Heart left ventricle (tissue), 13 donors: ENCODE results near the gene ELOVL7.

Experiments
- CTCF ChIP-seq, 12 donors: fragments of 200-600 bp; sonication (generic) in 4 of 12; IDR thresholded peaks; one replicate each; pipeline versions ENCODE4 v1.5.0 to v1.8.0; 2018 to 2022; ENCODE audit warnings: antibody characterized with exemption in 12 of 12, mild to moderate bottlenecking in 5 of 12
- POLR2A ChIP-seq, 2 donors: fragments of 450-650 bp; IDR thresholded peaks; one replicate each; pipeline ENCODE4 v1.6.1; 2017; ENCODE audit warnings: antibody characterized with exemption in 2 of 2, mild to moderate bottlenecking in 2 of 2, moderate library complexity in 2 of 2
- donor health status: ischemic (EF 13 %, LVEDD 7.1; RV severe dilation, severe dysfunction).
- donor health status: DM: no; HTN: yes; CAD: no.
- donor health status: DM: no; HTN: no; CAD: no.
- donor health status: ischemic (EF 25% LVEDD 6.9; RV normal size, moderate dysfunction).
- donor health status: ischemic (EF 25% LVEDD 5.7; RV mildly dilated, moderate dysfunction).
- donor health status: ischemic (EF 35%, LVEDD 5.7; RV mildly dilated, moderate dysfunction).
- donor health status: nonischemic (EF 11% LVEDD 7.7; RV severe dilation, severe dysfunction).
- donor health status: DM: yes; HTN: yes; CAD: no.
- donor health status: PGD.
- donor health status: ischemic (EF 29% LVEDD 5.4; RV normal size, mild dysfunction).
- donor health status: nonischemic (EF 23%, LVEDD 6.1; RV moderate dilation, normal function).

GRCh38 chr5:60835554-60835953, 8.5 kb downstream of the ELOVL7 start:
- TF ChIP-seq CTCF (IDR thresholded peaks at IDR 0.05) (no peak), POLR2A (IDR thresholded peaks at IDR 0.05) (no peak)
